Esophagus squamous epithelium (tissue), 4 donors: ENCODE measurements around the gene SLC1A6.

Experiments
- POLR2A ChIP-seq, 4 donors: fragments of 450-650 bp; IDR thresholded peaks; one replicate each; pipeline ENCODE4 v1.6.1; 2017; ENCODE audit warnings: antibody characterized with exemption in 4 of 4, mild to moderate bottlenecking in 4 of 4, moderate library complexity in 3 of 4
- TF ChIP-seq, protein P1 (sequence below), 6 experiments: fragments of 450-650 bp in 4 of 6; fragments of 200-600 bp in 2 of 6; sonication (generic) in 2 of 6; IDR thresholded peaks; one replicate each; pipeline ENCODE4 v1.5.1; 2016 to 2019; ENCODE audit warnings: antibody characterized with exemption in 6 of 6, mild to moderate bottlenecking in 4 of 6, moderate library complexity in 4 of 6

DNA sequence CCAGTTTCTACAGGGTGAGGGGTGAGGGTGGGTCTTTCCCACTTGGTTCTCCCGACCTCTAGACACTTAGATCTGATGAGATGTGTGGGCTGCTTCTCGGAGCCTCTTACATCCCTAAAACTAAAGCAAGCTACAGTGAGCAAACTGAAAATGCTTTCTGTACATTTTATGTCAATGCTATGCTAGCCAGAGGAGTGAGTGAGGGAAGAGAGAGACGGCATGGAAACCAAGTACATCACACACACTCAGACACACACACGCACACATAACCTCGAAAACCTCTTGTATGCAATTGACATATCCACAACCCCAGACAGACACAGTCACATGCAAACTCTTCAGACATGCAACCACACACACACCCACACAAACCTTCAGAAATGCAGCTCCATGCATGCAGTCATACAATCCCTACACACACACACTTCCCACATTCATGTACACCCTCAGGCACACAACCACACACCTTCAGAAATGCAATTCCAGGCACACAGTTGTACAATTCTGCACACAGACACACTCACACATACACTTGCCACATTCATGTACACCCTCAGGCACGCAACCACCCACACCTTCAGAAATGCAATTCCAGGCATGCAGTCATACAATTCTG, 1.4 kb downstream of the SLC1A6 start:
- TF ChIP-seq POLR2A (IDR thresholded peaks at IDR 0.05) = no peak
- TF ChIP-seq, protein P1, sequence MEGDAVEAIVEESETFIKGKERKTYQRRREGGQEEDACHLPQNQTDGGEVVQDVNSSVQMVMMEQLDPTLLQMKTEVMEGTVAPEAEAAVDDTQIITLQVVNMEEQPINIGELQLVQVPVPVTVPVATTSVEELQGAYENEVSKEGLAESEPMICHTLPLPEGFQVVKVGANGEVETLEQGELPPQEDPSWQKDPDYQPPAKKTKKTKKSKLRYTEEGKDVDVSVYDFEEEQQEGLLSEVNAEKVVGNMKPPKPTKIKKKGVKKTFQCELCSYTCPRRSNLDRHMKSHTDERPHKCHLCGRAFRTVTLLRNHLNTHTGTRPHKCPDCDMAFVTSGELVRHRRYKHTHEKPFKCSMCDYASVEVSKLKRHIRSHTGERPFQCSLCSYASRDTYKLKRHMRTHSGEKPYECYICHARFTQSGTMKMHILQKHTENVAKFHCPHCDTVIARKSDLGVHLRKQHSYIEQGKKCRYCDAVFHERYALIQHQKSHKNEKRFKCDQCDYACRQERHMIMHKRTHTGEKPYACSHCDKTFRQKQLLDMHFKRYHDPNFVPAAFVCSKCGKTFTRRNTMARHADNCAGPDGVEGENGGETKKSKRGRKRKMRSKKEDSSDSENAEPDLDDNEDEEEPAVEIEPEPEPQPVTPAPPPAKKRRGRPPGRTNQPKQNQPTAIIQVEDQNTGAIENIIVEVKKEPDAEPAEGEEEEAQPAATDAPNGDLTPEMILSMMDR (IDR thresholded peaks at IDR 0.05) = no peak
